ENCODE measurements around the gene PRAME. TPM values are rescaled to one million over a fixed set of nuclear protein-coding genes. Genes with fewer than 3 reads are reported as not detected.

Gene PRAME
- total and polyA plus RNA-seq, 10 of the 15 experiments (the other 5 are each of a cell fraction or from before 2014, with no cell fraction given) = 0.40 to 2.5 (median 0.65) TPM

DNA sequence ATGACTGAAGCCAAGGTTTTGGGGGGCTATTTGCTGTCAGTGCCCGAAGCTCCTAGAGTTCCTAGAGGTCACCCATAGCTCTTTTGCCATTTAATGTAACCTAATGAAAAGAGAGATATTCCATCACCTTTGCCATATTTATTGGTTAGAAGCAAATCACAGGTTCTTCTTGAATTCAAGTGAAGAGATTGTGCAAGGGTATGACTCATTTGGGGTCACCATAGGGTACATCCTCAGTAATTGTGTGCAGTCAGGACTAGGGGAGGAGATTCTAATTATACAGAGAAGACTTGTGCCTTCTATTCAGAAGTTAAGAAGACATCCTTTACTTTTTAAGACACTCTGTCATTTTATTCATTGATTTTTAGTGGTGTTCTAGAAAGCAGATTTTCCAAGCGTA lies 6.9 kb upstream of the PRAME start:
- H3K27ac ChIP-seq (ENCODE audit: control insufficient read depth, insufficient read depth) = no peak overlapping the region
- intact Hi-C loops (cut with micrococcal nuclease; ENCODE audit: unreplicated experiment) = no loop called here
- ChIA-PET CTCF (interaction anchor here (1.0 kb wide), 1 partner anchor 103 kb away, joined by 3 read pairs; no protein-coding TSS in a partner anchor), POLR2A (no interaction called here), SMC1A (ENCODE audit: uncharacterized antibody, unreplicated experiment) (interaction anchor here (1.1 kb wide), 1 partner anchor 8 kb away, joined by 3 read pairs; no protein-coding TSS in a partner anchor), RAD21 (ENCODE audit: unreplicated experiment) (no interaction called here)
- no peak for TF ChIP-seq ATF7 (IDR thresholded peaks at IDR 0.05; ENCODE audit: low read depth)
- no peak for TF ChIP-seq ZNF207 (IDR thresholded peaks at IDR 0.05; ENCODE audit: borderline replicate concordance)
- no peak for TF ChIP-seq TAF1 (IDR thresholded peaks at IDR 0.05; ENCODE audit: borderline replicate concordance, low read depth, low read length)
- no peak for TF ChIP-seq ZNF24 (IDR thresholded peaks at IDR 0.05)
- TF ChIP-seq PRDM15 (CRISPR knock-in tag; IDR thresholded peaks at IDR 0.05) = no peak
- no peak for TF ChIP-seq POLR2A (IDR thresholded peaks at IDR 0.05; ENCODE audit: low read depth, low read length)
- no peak for TF ChIP-seq BRCA1 (IDR thresholded peaks at IDR 0.05; ENCODE audit: low read depth, low read length)
- TF ChIP-seq NR2C1 (IDR thresholded peaks at IDR 0.05) = no peak
- no peak for TF ChIP-seq EGR1 (IDR thresholded peaks at IDR 0.05; ENCODE audit: borderline replicate concordance in 1 of 2, low read depth in 2 of 2, low read length in 2 of 2)
- TF ChIP-seq TCF7 (IDR thresholded peaks at IDR 0.05; ENCODE audit: borderline replicate concordance) = no peak
- TF ChIP-seq RBBP5 (conservative IDR thresholded peaks at IDR 0.05) = no peak
- no peak for TF ChIP-seq ZSCAN29 (IDR thresholded peaks at IDR 0.05)
- TF ChIP-seq BACH1 (IDR thresholded peaks at IDR 0.05; ENCODE audit: borderline replicate concordance) = no peak
- 47% methylated on average over 2 of the region's 2 CpGs for WGBS (ENCODE audit: insufficient coverage, insufficient replicate concordance, low lambda C conversion rate, missing lambda C conversion rate)
- H3K9ac ChIP-seq (ENCODE audit: control insufficient read depth, insufficient read depth, low read length) = no peak overlapping the region
- H4K20me1 ChIP-seq (ENCODE audit: control insufficient read depth, insufficient read depth) = no peaks in the 10 kb centered on the region
- no peaks in the 10 kb centered on the region for H3K36me3 ChIP-seq (ENCODE audit: control insufficient read depth in 2 of 2, insufficient read depth in 2 of 2, low read length in 1 of 2)
- H3K79me2 ChIP-seq (ENCODE audit: control insufficient read depth, insufficient read depth, low read length) = no peaks in the 10 kb centered on the region
- no peak overlapping the region for H3K4me2 ChIP-seq (ENCODE audit: control insufficient read depth, insufficient read depth)
- H2AFZ ChIP-seq (ENCODE audit: control insufficient read depth, low read depth, low read length) = no peak overlapping the region
- no peaks in the 10 kb centered on the region for H3K4me1 ChIP-seq (ENCODE audit: control insufficient read depth, insufficient read depth, low read length)
- BruUV-seq (replicated peaks) = no TSS peak
- H3K9me3 ChIP-seq (replicated peaks; ENCODE audit: control insufficient read depth, insufficient read depth, low read length) = no peaks in the 10 kb centered on the region
- FAIRE-seq (no peak), ATAC-seq (no peak), DNase-seq (ENCODE audit: low read depth, low spot score) (no peak)
- in situ Hi-C loops (cut with MboI) = no loop called here
- no peak overlapping the region for H3K4me3 ChIP-seq
- no peaks in the 10 kb centered on the region for H3K27me3 ChIP-seq (replicated peaks in 1 of 2; ENCODE audit: control insufficient read depth in 2 of 2, insufficient read depth in 2 of 2, low read length in 1 of 2)

All from GM12878 (cell line).